Stimulated activated naive B cell treated with anti-CD40 and anti-IgM and Interleukin-4, amounts not matched to agents 10 μg/mL and 1 μg/mL and 100 μg/mL, for 72 hours (primary cell): ENCODE data around the gene BUB1B.

Source experiments
- ATAC-seq, 2 donors: fragments of 150-1000 bp; cut with Tn5 transposase; replicated peaks; 2 replicates each; pipeline ENCODE4 v1.10.0; 2021; ENCODE audit warnings: moderate library complexity in 1 of 2
- DNase-seq: peaks from one replicate; pipeline ENCODE4 v3.0.0; 2021
- H3K27ac Mint-ChIP-seq: one replicate; pipeline ENCODE4 v1.8.0; 2022; ENCODE audit warnings: mild to moderate bottlenecking, mixed read lengths
- H3K27me3 Mint-ChIP-seq, 2 donors: one replicate each; pipeline ENCODE4 v1.8.0; 2022; ENCODE audit warnings: mixed read lengths in 2 of 2
- H3K36me3 Mint-ChIP-seq, 2 donors: one replicate each; pipeline ENCODE4 v1.8.0; 2022; ENCODE audit warnings: mixed read lengths in 2 of 2, mild to moderate bottlenecking in 1 of 2
- H3K4me1 Mint-ChIP-seq, 2 donors: one replicate each; pipeline ENCODE4 v1.8.0; 2022; ENCODE audit warnings: mixed read lengths in 2 of 2, mild to moderate bottlenecking in 1 of 2
- H3K4me3 Mint-ChIP-seq, 2 donors: one replicate each; pipeline ENCODE4 v1.8.0; 2022; ENCODE audit warnings: mild to moderate bottlenecking in 2 of 2, mixed read lengths in 2 of 2, moderate library complexity in 1 of 2
- H3K9me3 Mint-ChIP-seq, 2 donors: one replicate each; pipeline ENCODE4 v1.8.0; 2022; ENCODE audit warnings: mixed read lengths in 2 of 2, mild to moderate bottlenecking in 1 of 2

BUB1B gene

DNA sequence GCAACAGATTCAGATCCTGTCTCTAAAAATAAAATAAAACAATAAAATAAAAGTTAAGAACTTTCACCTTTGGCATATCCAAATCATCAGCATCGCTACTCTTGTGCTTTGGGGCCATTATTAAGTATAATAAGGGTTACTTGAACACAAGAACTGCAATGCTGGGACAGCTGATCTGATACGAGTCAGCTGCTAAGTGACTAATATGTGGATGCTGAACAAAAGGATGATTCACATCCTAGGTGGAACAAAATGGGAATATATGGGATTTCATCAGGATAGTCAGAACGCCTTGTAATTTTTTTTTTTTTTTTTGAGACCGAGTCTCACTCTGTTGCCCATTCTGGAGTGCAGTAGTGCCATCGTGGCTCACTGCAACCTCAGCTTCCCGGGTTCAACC, 29.7 kb downstream of the BUB1B start:
- Mint-ChIP-seq H3K4me3 (no peak overlapping the region), H3K4me1 (peaks cover 2 to 5% of the 10 kb centered on the region in 2 donors), H3K36me3 (peaks cover 2 to 3% of the 10 kb centered on the region in 2 donors), H3K9me3 (no peaks in the 10 kb centered on the region), H3K27ac (no peak overlapping the region), H3K27me3 (no peaks in the 10 kb centered on the region)
- DNase-seq (no peak), ATAC-seq (no peak)

- Mint-ChIP-seq H3K9me3 (no peaks in the 10 kb centered on the region), H3K4me3 (no peak overlapping the region), H3K27ac (no peak overlapping the region), H3K27me3 (no peaks in the 10 kb centered on the region), H3K4me1 (peaks cover 3 to 14% of the 10 kb centered on the region in 2 donors), H3K36me3 (peaks cover 4 to 7% of the 10 kb centered on the region in 2 donors)
- ATAC-seq = no peak
- DNase-seq = no peak
These were observed 32.1 kb downstream of the BUB1B start for GRCh38 chr15:40192942-40193341.

DNA sequence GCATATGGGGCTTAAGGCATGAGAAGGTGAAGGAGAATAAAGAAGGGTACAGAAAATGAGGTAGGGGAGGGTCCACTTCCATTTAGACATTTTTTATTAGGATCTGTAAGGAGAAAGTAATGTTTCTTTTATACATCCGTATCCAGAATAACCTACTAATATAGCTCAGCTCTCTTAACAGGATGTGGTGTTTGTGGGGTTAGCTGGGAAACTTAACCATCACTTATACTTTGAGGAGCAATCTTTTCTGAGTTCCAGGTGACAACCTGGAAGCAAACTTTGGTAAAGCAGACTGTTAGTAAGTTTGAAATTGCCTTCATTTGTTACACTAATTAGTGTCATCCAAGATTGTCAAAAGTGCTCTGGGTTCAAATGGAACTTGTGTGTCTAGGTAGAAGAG, 36.6 kb downstream of the BUB1B start:
- no peak overlapping the region for H3K27ac Mint-ChIP-seq
- H3K36me3 Mint-ChIP-seq = peaks cover 2 to 11% of the 10 kb centered on the region in 2 donors
- ATAC-seq = no peak

DNA sequence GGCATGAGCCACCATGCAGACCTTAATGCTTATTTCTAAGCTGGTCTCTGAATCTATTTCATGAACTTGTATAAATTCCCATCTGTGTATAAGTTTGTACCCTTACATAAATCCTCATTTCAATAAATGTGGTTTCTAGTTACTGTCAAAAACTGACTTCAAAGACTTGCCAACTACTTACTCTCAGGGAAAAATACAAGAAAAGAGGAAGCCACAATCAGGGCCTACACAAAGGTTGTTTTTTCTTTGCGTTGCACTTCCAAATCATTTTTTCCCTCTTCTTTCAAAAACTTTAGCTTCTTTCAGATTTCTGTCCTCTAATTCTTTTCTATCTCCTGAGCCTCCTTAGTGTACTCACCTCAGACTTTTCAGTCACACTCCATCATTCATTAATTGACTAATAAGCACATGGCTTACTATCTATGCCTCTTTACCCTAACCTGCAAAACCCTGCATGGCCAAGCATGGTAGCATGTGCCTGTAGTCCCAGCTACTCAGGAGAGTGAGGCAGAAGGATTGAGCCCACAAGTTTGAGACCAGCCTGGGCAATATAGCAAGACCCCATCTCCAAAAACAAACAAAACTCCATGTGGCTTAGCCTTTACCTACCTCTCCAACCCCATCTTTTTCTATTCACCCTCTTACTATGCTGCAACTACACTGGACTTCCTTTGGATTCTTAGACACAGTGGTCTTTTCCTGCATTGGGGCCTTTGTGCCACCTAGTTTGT, 37.7 kb downstream of the BUB1B start:
- Mint-ChIP-seq H3K4me1 (peaks cover 9 to 22% of the 10 kb centered on the region in 2 donors), H3K9me3 (no peaks in the 10 kb centered on the region), H3K27ac (no peak overlapping the region), H3K36me3 (peaks cover 2 to 11% of the 10 kb centered on the region in 2 donors), H3K27me3 (no peaks in the 10 kb centered on the region), H3K4me3 (no peak overlapping the region)
- DNase-seq = no peak
- ATAC-seq = no peak

More for the DNA sequence above, 36.6 kb downstream of the BUB1B start:
- no peaks in the 10 kb centered on the region for H3K27me3 Mint-ChIP-seq
- no peaks in the 10 kb centered on the region for H3K9me3 Mint-ChIP-seq
- DNase-seq = no peak
- no peak overlapping the region for H3K4me3 Mint-ChIP-seq
- H3K4me1 Mint-ChIP-seq = peaks cover 9 to 22% of the 10 kb centered on the region in 2 donors

GRCh38 chr15:40204100-40204499, 43.2 kb downstream of the BUB1B start:
- Mint-ChIP-seq H3K27ac (no peak overlapping the region), H3K9me3 (no peaks in the 10 kb centered on the region), H3K36me3 (peaks cover 0 to 3% of the 10 kb centered on the region in 2 donors), H3K4me3 (no peak overlapping the region), H3K4me1 (peaks cover 0 to under 1% of the 10 kb centered on the region in 2 donors), H3K27me3 (no peaks in the 10 kb centered on the region)
- ATAC-seq (no peak), DNase-seq (no peak)

DNA sequence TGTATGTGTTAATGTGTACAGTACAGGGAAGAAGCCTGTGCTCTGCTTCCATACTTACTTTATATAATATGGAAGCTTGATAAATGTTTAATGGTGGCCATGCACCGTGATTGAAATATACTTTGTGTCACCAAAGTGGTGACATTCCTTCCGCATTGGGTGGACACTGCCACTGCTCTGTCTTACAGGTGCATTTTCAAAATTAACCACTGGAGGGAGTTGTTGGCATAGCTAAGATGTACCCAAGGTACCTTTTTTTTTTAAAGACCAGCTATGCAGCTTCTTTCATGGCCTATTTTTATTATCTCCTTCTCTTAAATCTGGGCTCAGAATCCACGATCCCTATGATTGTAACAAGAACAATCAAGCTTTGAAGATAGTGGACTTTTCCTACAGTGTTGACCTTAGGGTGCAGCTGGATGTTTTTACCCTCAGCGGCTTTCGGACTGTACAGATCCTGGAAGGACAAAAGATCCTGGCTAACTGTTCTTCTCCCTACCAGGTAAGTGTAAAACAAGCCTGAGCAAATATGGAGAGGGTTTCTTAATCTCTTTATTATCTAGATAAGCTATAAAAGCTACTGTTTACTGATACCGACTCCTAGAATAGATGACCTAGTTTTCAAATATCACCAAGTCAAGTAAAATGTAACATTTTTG, 56.4 kb downstream of the BUB1B start:
- no peaks in the 10 kb centered on the region for H3K4me1 Mint-ChIP-seq
- no peak overlapping the region for H3K4me3 Mint-ChIP-seq
- H3K36me3 Mint-ChIP-seq = peaks cover 0 to 3% of the 10 kb centered on the region in 2 donors
- H3K27ac Mint-ChIP-seq = no peak overlapping the region
- H3K9me3 Mint-ChIP-seq = no peaks in the 10 kb centered on the region
- no peaks in the 10 kb centered on the region for H3K27me3 Mint-ChIP-seq
- DNase-seq (peak; percentile 48), ATAC-seq (peak; percentile 94 to 96)

GRCh38 chr15:40219801-40220200, 58.9 kb downstream of the BUB1B start:
- H3K9me3 Mint-ChIP-seq = no peaks in the 10 kb centered on the region
- no peak overlapping the region for H3K4me3 Mint-ChIP-seq
- DNase-seq (no peak), ATAC-seq (no peak)
- no peaks in the 10 kb centered on the region for H3K4me1 Mint-ChIP-seq
- no peaks in the 10 kb centered on the region for H3K27me3 Mint-ChIP-seq
- peaks cover 0 to 5% of the 10 kb centered on the region in 2 donors for H3K36me3 Mint-ChIP-seq
- no peak overlapping the region for H3K27ac Mint-ChIP-seq

- H3K4me1 Mint-ChIP-seq = no peaks in the 10 kb centered on the region
- H3K9me3 Mint-ChIP-seq = no peaks in the 10 kb centered on the region
- no peak for DNase-seq
- no peak overlapping the region for H3K4me3 Mint-ChIP-seq
- peaks cover 0 to 5% of the 10 kb centered on the region in 2 donors for H3K36me3 Mint-ChIP-seq
- no peak for ATAC-seq
- H3K27ac Mint-ChIP-seq = no peak overlapping the region
- no peaks in the 10 kb centered on the region for H3K27me3 Mint-ChIP-seq
These were observed 61.3 kb downstream of the BUB1B start for GRCh38 chr15:40222131-40222530.

DNA sequence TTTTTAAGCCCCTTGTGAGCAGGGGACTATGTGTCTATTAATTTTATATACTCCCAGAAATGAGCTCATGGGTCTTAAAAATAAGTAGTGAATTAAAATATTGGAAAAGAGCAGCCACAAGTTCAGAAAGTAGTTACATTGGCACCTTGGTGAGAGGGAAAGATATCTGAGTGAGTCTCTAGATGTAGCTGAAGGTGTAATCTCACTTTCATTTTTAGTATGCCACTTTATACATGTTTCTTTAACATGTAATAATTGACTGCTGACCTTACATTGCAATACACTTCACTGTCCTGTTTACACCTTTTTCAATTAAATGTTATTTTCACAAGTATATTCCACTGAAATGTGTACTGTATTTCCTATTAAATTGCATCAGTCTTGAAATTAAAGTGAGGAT, 65.9 kb downstream of the BUB1B start:
- Mint-ChIP-seq H3K4me1 (no peaks in the 10 kb centered on the region), H3K9me3 (no peaks in the 10 kb centered on the region), H3K27me3 (no peaks in the 10 kb centered on the region), H3K4me3 (no peak overlapping the region), H3K36me3 (peaks cover 0 to 2% of the 10 kb centered on the region in 2 donors), H3K27ac (no peak overlapping the region)
- ATAC-seq = no peak
- DNase-seq = no peak

DNA sequence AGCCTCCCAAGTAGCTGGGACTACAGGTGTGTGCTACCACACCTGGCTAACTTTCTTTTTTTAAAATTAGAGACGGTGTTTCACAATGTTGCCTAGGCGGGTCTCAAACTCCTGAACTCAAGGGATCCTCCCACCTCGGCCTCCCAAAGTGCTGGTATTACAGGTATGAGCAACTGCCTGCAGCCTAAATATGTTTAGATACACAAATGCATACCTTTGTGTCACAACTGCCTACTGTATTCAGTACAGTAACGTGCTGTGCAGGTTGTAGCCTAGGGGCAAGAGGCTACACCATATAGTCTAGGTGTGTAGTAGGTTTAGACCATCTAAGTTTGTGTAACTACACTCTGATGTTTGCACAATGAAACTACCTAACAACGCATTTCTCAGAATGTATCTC, 68.4 kb downstream of the BUB1B start:
- no peaks in the 10 kb centered on the region for H3K9me3 Mint-ChIP-seq
- H3K27ac Mint-ChIP-seq = no peak overlapping the region
- no peak overlapping the region for H3K4me3 Mint-ChIP-seq
- DNase-seq (no peak), ATAC-seq (no peak)
- H3K27me3 Mint-ChIP-seq = no peaks in the 10 kb centered on the region
- peaks cover 0 to 2% of the 10 kb centered on the region in 2 donors for H3K36me3 Mint-ChIP-seq
- peaks cover 0 to 4% of the 10 kb centered on the region in 2 donors for H3K4me1 Mint-ChIP-seq

GRCh38 chr15:40229956-40230355, 69.1 kb downstream of the BUB1B start:
- no peak for ATAC-seq
- no peak for DNase-seq
- Mint-ChIP-seq H3K4me1 (peaks cover 3 to 10% of the 10 kb centered on the region in 2 donors), H3K36me3 (no peaks in the 10 kb centered on the region), H3K9me3 (no peaks in the 10 kb centered on the region), H3K27ac (no peak overlapping the region), H3K4me3 (no peak overlapping the region), H3K27me3 (no peaks in the 10 kb centered on the region)

GRCh38 chr15:40232625-40233070, 71.8 kb downstream of the BUB1B start:
- Mint-ChIP-seq H3K4me1 (peaks cover 13 to 18% of the 10 kb centered on the region in 2 donors), H3K9me3 (no peaks in the 10 kb centered on the region), H3K27me3 (no peaks in the 10 kb centered on the region), H3K4me3 (no peak overlapping the region), H3K27ac (no peak overlapping the region), H3K36me3 (no peaks in the 10 kb centered on the region)
- no peak for DNase-seq
- no peak for ATAC-seq

DNA sequence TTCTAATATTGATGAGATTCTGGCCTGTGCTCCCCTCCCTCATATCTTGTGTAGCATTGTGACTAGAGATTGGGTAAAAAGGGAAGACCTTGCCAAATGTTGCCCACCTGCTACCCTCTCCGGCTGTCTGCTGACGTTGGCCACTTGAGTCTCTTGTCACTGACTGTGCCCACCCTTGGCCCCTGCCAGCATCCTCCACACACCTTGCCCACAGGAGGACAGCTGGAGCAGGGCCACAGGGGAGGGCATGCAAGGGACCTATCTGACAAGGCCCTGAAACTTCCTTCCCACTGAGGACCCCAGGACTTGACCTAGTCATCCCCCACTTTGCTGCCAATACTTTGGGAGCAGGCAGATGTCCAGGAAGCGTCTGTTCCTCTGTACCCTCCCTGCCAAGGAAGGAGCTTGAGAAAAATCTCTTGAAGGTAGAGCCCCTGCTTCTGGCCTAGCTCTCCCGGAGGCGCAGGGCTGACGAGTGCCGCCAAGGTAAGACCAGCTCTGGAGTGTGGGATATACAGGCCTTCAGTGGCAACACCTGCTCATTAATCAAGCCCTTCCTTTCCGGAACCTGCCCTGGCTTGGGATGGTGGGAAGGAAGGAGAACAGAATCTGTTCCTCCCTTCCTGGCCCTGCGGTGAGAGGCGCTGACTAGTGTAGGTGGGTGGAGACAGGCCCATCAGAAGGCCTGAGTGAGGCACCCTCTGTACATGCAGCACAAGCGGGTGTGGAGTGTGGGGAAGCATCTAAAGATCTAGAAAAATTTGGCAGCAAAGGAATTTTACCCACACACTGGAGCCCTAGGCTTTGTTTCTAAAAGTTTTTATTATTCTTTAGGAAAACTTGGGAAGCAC, 73.1 kb downstream of the BUB1B start:
- Mint-ChIP-seq H3K27me3 (no peaks in the 10 kb centered on the region), H3K9me3 (no peaks in the 10 kb centered on the region), H3K4me1 (peaks cover 17 to 29% of the 10 kb centered on the region in 2 donors), H3K4me3 (no peak overlapping the region), H3K36me3 (no peaks in the 10 kb centered on the region), H3K27ac (no peak overlapping the region)
- DNase-seq = no peak
- no peak for ATAC-seq

DNA sequence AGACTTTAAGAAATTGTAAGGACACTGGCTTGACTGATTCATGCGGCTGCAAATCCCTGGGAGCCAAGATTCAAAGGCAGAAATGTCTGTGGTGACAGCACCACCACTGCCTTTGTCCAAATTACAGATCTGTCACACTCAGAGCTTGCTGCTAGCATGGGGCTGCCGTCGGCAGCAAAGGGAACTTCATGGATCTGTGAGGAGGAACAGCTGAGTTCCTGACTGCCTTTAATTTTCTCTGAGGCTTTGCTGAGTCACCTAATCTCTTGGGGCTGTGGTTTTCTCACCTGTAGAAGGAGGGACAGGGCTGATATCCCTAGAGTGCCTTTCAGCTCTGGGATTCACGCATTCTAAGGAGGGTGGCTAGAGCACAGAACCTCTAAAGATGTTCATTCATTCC, 73.9 kb downstream of the BUB1B start:
- H3K4me3 Mint-ChIP-seq = peak overlapping the region in 1 of 2 donors; percentile 9
- H3K27me3 Mint-ChIP-seq = peaks cover 6 to 8% of the 10 kb centered on the region in 2 donors
- H3K36me3 Mint-ChIP-seq = no peaks in the 10 kb centered on the region
- no peaks in the 10 kb centered on the region for H3K9me3 Mint-ChIP-seq
- ATAC-seq (peak; percentile 6 to 19), DNase-seq (no peak)
- H3K4me1 Mint-ChIP-seq = peaks cover 23 to 38% of the 10 kb centered on the region in 2 donors
- H3K27ac Mint-ChIP-seq = peak overlapping the region; percentile 47
